GM13977 (cell line): ENCODE data around the gene CDK10.
"Not testable (repeated sequence)": the region's sequence is repeated elsewhere in the genome, so short reads cannot be mapped to it uniquely, and the experiment has no call there.

Experiments used
- DNase-seq: peaks from one replicate; pipeline ENCODE4 v3.0.0; 2012; ENCODE audit warnings: low spot score
- in situ Hi-C: fragments of 300-500 bp; cut with MboI; formaldehyde crosslinking; loops from one replicate; pipeline ENCODE4 v1.12.0; 2022; ENCODE audit warnings: low sequenced_read_pairs, low pct_unique_long_range_greater_than_20kb, mixed read lengths, inconsistent platforms; ENCODE audit not compliant: unreplicated experiment
- TF ChIP-seq, protein P1 (sequence below): IDR thresholded peaks from 2 replicates; pipeline ENCODE4 v1.5.1; 2012; ENCODE audit warnings: mild to moderate bottlenecking, control low read depth; ENCODE audit not compliant: insufficient read depth; ENCODE audit errors: extremely low read depth, missing control alignments

Gene CDK10

GRCh38 chr16:89655062-89655643, 31.3 kb upstream of the CDK10 start:
- DNase-seq: no peak
- TF ChIP-seq, protein P1, sequence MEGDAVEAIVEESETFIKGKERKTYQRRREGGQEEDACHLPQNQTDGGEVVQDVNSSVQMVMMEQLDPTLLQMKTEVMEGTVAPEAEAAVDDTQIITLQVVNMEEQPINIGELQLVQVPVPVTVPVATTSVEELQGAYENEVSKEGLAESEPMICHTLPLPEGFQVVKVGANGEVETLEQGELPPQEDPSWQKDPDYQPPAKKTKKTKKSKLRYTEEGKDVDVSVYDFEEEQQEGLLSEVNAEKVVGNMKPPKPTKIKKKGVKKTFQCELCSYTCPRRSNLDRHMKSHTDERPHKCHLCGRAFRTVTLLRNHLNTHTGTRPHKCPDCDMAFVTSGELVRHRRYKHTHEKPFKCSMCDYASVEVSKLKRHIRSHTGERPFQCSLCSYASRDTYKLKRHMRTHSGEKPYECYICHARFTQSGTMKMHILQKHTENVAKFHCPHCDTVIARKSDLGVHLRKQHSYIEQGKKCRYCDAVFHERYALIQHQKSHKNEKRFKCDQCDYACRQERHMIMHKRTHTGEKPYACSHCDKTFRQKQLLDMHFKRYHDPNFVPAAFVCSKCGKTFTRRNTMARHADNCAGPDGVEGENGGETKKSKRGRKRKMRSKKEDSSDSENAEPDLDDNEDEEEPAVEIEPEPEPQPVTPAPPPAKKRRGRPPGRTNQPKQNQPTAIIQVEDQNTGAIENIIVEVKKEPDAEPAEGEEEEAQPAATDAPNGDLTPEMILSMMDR: no peak
- in situ Hi-C loops: no loop called here

- no peak for DNase-seq
- TF ChIP-seq, protein P1: no peak
- in situ Hi-C loops: no loop called here
These were observed 29.9 kb upstream of the CDK10 start for GRCh38 chr16:89656435-89657121.

DNA sequence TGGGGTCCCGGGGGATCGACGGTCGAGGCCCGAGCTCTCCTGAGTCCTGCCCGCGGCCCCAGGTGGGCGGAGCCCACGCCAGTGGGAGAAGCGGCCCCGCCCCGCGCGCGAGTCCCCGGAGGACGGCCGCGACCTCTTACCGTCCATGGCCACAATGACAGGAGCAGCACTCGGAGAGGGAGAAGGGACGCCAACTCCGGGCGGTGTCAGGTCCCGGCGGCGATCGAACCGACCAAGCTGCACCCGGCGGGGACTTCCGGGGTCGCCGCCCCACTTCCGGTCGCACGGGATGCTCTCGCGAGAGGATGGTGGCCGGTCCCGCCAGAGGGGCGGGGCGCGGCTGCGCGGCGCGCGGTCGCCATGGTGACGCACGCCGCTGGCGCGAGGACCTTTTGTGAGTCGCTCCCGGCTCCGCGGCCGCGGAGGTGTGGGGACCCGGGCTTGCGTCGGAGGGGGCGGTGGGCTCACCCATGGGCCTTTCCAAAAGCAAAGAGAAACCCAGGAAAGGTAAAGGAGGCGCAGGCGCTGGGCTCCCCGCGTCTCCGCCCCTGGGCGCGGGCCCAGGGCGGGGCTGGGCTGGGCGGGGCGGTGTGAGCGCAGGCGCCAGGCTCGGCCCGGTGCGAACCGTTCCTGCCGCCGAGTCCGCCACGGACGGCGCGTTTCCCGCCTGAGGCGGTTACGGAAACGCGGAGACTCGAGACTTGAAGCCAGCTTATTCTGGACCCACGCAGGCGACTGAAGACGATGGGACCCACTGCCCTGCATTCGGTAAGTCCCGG, 28.9 kb upstream of the CDK10 start, which contains the start of the genes CHMP1A and SPATA33:
Gene CHMP1A (minus strand): TSS at position 267 of the 779 bp plus-strand sequence. CDS start 120 bp downstream, at position 147.
Gene SPATA33 (plus strand): TSS at position 395 of the 779 bp plus-strand sequence. CDS start 76 bp downstream, at position 471.
- peak; percentile 99 for DNase-seq
- in situ Hi-C loops: no loop called here
- TF ChIP-seq, protein P1: no peak

DNA sequence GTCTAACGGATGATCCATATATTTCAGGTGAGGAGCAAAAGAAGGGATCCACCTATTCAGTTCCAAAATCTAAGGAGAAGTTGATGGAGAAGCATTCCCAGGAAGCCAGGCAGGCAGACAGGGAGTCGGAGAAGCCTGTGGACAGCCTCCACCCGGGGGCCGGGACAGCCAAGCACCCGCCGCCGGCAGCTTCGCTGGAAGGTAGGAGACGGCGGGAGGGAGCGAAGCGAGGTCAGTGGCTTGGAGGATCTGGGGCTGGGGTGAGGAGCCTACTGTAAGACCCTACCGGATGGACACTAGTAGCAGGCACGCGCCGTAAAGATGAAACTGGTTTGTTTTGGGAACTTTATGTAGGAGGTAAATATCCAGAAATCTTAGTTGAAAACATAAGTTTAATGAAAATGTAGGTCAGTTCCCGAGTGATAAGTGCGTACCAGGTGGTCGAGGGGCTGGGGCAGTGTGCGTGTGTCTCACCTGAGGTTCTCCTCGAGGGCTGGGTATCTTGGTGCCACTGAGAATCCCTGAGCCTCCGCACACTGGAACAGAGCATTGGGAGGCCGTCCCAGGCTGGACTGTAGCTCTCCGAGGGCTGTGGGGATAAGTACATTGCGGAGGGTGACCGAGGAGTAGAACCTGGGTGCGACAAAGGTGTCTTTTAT, 28.1 kb upstream of the CDK10 start:
- in situ Hi-C loops: no loop called here
- TF ChIP-seq, protein P1: no peak
- no peak for DNase-seq

DNA sequence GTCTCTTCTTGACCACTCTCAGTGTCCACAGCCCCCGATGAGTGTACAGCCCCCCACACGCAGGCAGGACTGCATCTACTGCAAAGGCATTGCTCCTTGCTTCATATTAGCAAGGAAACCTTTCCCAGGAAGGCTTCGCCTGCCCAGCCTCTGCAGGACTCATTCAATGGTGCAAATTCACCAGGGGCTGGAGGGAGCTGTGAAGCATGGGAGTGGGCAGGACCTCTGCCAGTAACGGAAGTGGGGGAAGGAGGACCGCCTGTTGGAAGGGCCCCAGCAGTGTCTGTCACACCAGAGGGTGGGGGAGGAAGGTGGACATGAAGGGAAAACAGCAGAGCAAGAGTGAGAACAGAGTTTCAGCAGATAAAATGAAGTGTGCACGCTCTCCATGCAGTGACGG, 26.3 kb upstream of the CDK10 start:
- DNase-seq: no peak
- TF ChIP-seq, protein P1: no peak
- in situ Hi-C loops: no loop called here

- TF ChIP-seq, protein P1: no peak
- in situ Hi-C loops: no loop called here
- DNase-seq: no peak
These were observed 25.3 kb upstream of the CDK10 start for GRCh38 chr16:89661215-89661614.

- in situ Hi-C loops, DNase-seq: not testable (repeated sequence)
These were observed 22.3 kb upstream of the CDK10 start for GRCh38 chr16:89664238-89664637.
